Stimulated activated CD8-positive, alpha-beta memory T cell treated with anti-CD3 and anti-CD28 coated beads, Interleukin-4, amount 100 ng/mL, for 48 hours (primary cell): ENCODE data around the gene OXT.
A peak's percentile ranks its signal among the peaks of the same experiment; 100 is the strongest.

ENCODE experiments used
- DNase-seq: peaks from one replicate; pipeline ENCODE4 v3.0.0-alpha.2; 2020

Gene OXT

GRCh38 chr20:3115190-3116107 is 44.0 kb downstream of the OXT start:
- no peak for DNase-seq

- no peak for DNase-seq
Observed at GRCh38 chr20:3116341-3116740, 44.9 kb downstream of the OXT start.

GRCh38 chr20:3117839-3118379 is 46.5 kb downstream of the OXT start:
- peak; percentile 52 for DNase-seq

GRCh38 chr20:3119044-3119443 is 47.6 kb downstream of the OXT start:
- DNase-seq: no peak

GRCh38 chr20:3121271-3121911 is 50.0 kb downstream of the OXT start:
- no peak for DNase-seq
